HAP-1 (cell line): ENCODE results near the gene FSD1.
"Not testable (repeated sequence)": the region's sequence is repeated elsewhere in the genome, so short reads cannot be mapped to it uniquely, and the experiment has no call there.

Experiments used
- DNase-seq, 2 experiments: peaks; one replicate each; pipeline ENCODE4 v3.0.0-alpha.2; 2016 to 2020; ENCODE audit warnings: low spot score in 2 of 2
- H3K27me3 ChIP-seq: fragments of 250-450 bp; sonication (Bioruptor Pico); 2 replicates; pipeline ENCODE4 v1.5.1; 2020; ENCODE audit warnings: low read depth, mild to moderate bottlenecking, moderate library complexity
- H3K36me3 ChIP-seq: fragments of 250-450 bp; sonication (Bioruptor Pico); replicated peaks from 2 replicates; pipeline ENCODE4 v1.5.1; 2020; ENCODE audit warnings: mild to moderate bottlenecking
- H3K4me1 ChIP-seq: fragments of 250-450 bp; sonication (Bioruptor Pico); 2 replicates; pipeline ENCODE4 v1.5.1; 2020; ENCODE audit warnings: mild to moderate bottlenecking
- H3K4me3 ChIP-seq: fragments of 250-450 bp; sonication (Bioruptor Pico); 2 replicates; pipeline ENCODE4 v1.5.1; 2020; ENCODE audit warnings: mild to moderate bottlenecking, moderate library complexity
- H3K9me3 ChIP-seq: fragments of 250-450 bp; sonication (Bioruptor Pico); 2 replicates; pipeline ENCODE4 v1.5.1; 2020; ENCODE audit warnings: mild to moderate bottlenecking, moderate library complexity
- in situ Hi-C: fragments of 300-500 bp; cut with MboI; formaldehyde crosslinking; loops from 3 replicates; pipeline ENCODE4 v1.14.3; 2020; ENCODE audit warnings: low sequenced_read_pairs, inconsistent platforms, mixed read lengths

Gene FSD1

GRCh38 chr19:4304538-4305256 lies at the start of gene FSD1:
Gene FSD1, plus strand, starts transcription at chr19:4304598. Its CDS starts 149 bp downstream, at chr19:4304747.
- peak within 1 kb of the TSS; percentile 32 for H3K4me3 ChIP-seq
- H3K36me3 ChIP-seq, result peaks cover 4% of the 10 kb centered on the region
- DNase-seq, result peak; percentile 68 to 88
- no peaks in the 10 kb centered on the region for H3K4me1 ChIP-seq
- in situ Hi-C loops, result no loop called here
- no peaks in the 10 kb centered on the region for H3K9me3 ChIP-seq
- no peaks in the 10 kb centered on the region for H3K27me3 ChIP-seq

GRCh38 chr19:4256563-4256962 lies 47.8 kb upstream of the FSD1 start:
- no peak overlapping the region for H3K4me3 ChIP-seq
- peaks cover 53% of the 10 kb centered on the region for H3K36me3 ChIP-seq
- no peaks in the 10 kb centered on the region for H3K4me1 ChIP-seq
- H3K27me3 ChIP-seq, result no peaks in the 10 kb centered on the region
- DNase-seq, result no peak
- in situ Hi-C loops, result no loop called here
- peaks cover 6% of the 10 kb centered on the region; the same call in 1 of the 2 replicates for H3K9me3 ChIP-seq

GRCh38 chr19:4257025-4257424 lies 47.4 kb upstream of the FSD1 start:
- no peak for DNase-seq
- Histone ChIP-seq H3K9me3 (peaks cover 6% of the 10 kb centered on the region; the same call in 1 of the 2 replicates), H3K4me3 (no peak overlapping the region), H3K4me1 (no peaks in the 10 kb centered on the region), H3K27me3 (no peaks in the 10 kb centered on the region), H3K36me3 (peaks cover 53% of the 10 kb centered on the region)
- in situ Hi-C loops, result no loop called here

- Histone ChIP-seq H3K36me3 (peaks cover 47% of the 10 kb centered on the region), H3K4me1 (no peaks in the 10 kb centered on the region), H3K27me3 (no peaks in the 10 kb centered on the region), H3K4me3 (no peak overlapping the region), H3K9me3 (peaks cover 6% of the 10 kb centered on the region; the same call in 1 of the 2 replicates)
- in situ Hi-C loops, result no loop called here
- no peak for DNase-seq
Measured at GRCh38 chr19:4258181-4258580, 46.2 kb upstream of the FSD1 start.

GRCh38 chr19:4260613-4261191 lies 43.7 kb upstream of the FSD1 start:
- Histone ChIP-seq H3K4me3 (no peak overlapping the region), H3K27me3 (no peaks in the 10 kb centered on the region), H3K4me1 (no peaks in the 10 kb centered on the region), H3K36me3 (peaks cover 32% of the 10 kb centered on the region), H3K9me3 (peaks cover 6% of the 10 kb centered on the region; the same call in 1 of the 2 replicates)
- no peak for DNase-seq
- in situ Hi-C loops, result no loop called here

GRCh38 chr19:4264812-4265211 lies 39.6 kb upstream of the FSD1 start:
- no peak overlapping the region for H3K4me3 ChIP-seq
- no peaks in the 10 kb centered on the region for H3K9me3 ChIP-seq
- H3K4me1 ChIP-seq, result no peaks in the 10 kb centered on the region
- H3K36me3 ChIP-seq, result peaks cover 9% of the 10 kb centered on the region
- no peak for DNase-seq
- H3K27me3 ChIP-seq, result no peaks in the 10 kb centered on the region
- in situ Hi-C loops, result loop anchor here (5.0 kb wide), 1 partner anchor 87 kb away; no protein-coding TSS in a partner anchor

DNA sequence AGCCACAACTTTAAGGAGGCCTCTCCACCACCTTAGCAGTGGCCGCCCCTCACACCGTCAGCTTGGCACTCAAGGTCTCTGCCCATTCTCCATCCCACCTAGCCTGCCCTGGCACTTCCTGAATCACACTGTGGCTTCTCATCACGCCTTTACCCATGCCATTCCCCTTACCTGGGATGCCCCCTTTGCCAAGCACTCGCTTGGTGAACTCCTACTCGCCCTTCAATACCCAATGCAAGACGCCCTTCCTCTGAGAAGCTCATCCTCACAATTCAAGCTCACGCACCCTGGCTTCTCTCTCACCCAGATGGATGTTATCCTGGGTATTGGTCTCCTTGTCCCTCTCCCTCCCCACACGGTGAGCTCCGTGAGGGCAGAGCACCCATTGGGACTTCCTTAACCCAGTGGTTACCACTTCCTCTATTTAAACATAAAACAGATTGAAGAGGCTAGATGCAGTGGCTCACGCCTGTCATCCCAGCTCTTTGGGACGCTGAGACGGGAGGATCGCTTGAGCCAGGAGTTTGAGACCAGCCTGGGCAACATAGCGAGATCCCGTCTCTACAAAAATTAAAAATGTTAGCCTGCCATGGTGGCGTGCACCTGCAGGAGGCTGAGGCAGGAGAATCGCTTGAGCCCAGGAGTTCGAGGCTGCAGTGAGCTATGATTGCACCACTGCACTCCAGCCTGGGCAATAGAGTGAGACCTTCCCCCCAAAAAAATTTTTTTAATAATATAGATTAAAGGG lies 38.0 kb upstream of the FSD1 start:
- H3K4me3 ChIP-seq, result no peak overlapping the region
- no peaks in the 10 kb centered on the region for H3K27me3 ChIP-seq
- H3K36me3 ChIP-seq, result peaks cover 6% of the 10 kb centered on the region
- no peaks in the 10 kb centered on the region for H3K9me3 ChIP-seq
- in situ Hi-C loops, result loop anchor here (5.0 kb wide), 1 partner anchor 86 kb away; no protein-coding TSS in a partner anchor
- no peak for DNase-seq
- no peaks in the 10 kb centered on the region for H3K4me1 ChIP-seq

GRCh38 chr19:4267101-4267900 lies 37.1 kb upstream of the FSD1 start:
- in situ Hi-C loops, result loop anchor here (5.0 kb wide), 1 partner anchor 85 kb away; no protein-coding TSS in a partner anchor
- Histone ChIP-seq H3K27me3 (no peaks in the 10 kb centered on the region), H3K4me1 (no peaks in the 10 kb centered on the region), H3K9me3 (no peaks in the 10 kb centered on the region), H3K36me3 (peaks cover 6% of the 10 kb centered on the region), H3K4me3 (no peak overlapping the region)
- peak; percentile 54 to 82 for DNase-seq

GRCh38 chr19:4267901-4268815 lies 36.2 kb upstream of the FSD1 start:
- Histone ChIP-seq H3K4me3 (no peak overlapping the region), H3K9me3 (no peaks in the 10 kb centered on the region), H3K36me3 (peaks cover 6% of the 10 kb centered on the region), H3K27me3 (no peaks in the 10 kb centered on the region), H3K4me1 (no peaks in the 10 kb centered on the region)
- DNase-seq, result no peak
- in situ Hi-C loops, result loop anchor here (5.0 kb wide), 1 partner anchor 84 kb away; no protein-coding TSS in a partner anchor

GRCh38 chr19:4268816-4269430 lies 35.5 kb upstream of the FSD1 start:
- Histone ChIP-seq H3K36me3 (peaks cover 6% of the 10 kb centered on the region), H3K4me3 (no peak overlapping the region), H3K4me1 (no peaks in the 10 kb centered on the region), H3K27me3 (no peaks in the 10 kb centered on the region), H3K9me3 (no peaks in the 10 kb centered on the region)
- in situ Hi-C loops, result loop anchor here (5.0 kb wide), 1 partner anchor 83 kb away; no protein-coding TSS in a partner anchor
- DNase-seq, result no peak

DNA sequence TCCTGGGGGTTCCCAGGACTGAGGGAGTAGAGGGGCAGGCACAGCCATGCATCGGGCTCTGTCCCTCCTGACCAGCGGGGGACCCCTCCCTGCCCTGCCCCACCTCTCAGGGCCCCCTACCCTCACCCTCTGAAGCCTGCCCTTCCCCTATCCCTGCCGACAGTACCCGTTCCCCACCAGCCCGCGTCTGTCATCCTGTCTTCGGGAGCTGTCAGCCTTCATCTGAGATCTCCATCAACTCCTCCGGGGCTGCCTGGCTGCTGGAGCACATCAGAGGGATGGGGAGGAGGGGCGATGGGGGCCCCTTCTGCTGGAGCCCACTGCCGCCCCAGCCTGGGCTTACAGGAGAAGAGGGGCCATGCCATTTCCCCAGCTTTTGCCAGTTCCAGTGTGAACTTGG lies 31.5 kb upstream of the FSD1 start:
- Histone ChIP-seq H3K36me3 (peaks cover 6% of the 10 kb centered on the region), H3K4me3 (no peak overlapping the region), H3K4me1 (no peaks in the 10 kb centered on the region), H3K9me3 (no peaks in the 10 kb centered on the region), H3K27me3 (peaks cover 3% of the 10 kb centered on the region)
- in situ Hi-C loops, result no loop called here
- no peak for DNase-seq

DNA sequence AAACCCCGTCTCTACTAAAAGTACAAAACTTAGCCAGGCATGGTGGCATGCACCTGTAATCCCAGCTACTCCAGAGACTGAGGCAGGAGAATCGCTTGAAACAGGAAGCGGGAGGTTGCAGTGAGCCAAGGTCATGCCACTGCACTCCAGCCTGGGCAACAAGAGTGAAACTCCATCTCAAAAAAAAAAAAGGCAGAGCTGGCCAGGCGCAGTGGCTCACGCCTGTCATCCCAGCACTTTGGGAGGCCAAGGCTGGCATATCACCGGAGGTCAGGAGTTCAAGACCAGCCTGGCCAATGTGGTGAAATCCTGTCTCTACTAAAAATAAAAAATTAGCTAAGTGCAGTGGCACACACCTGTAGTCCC lies 30.1 kb upstream of the FSD1 start:
- in situ Hi-C loops, H3K4me1 ChIP-seq, H3K4me3 ChIP-seq, H3K36me3 ChIP-seq, DNase-seq, H3K9me3 ChIP-seq: not testable (repeated sequence)
- H3K27me3 ChIP-seq, result peaks cover 13% of the 10 kb centered on the region
